ENCODE measurements around the gene ARHGEF26.

The ARHGEF26 gene

DNA sequence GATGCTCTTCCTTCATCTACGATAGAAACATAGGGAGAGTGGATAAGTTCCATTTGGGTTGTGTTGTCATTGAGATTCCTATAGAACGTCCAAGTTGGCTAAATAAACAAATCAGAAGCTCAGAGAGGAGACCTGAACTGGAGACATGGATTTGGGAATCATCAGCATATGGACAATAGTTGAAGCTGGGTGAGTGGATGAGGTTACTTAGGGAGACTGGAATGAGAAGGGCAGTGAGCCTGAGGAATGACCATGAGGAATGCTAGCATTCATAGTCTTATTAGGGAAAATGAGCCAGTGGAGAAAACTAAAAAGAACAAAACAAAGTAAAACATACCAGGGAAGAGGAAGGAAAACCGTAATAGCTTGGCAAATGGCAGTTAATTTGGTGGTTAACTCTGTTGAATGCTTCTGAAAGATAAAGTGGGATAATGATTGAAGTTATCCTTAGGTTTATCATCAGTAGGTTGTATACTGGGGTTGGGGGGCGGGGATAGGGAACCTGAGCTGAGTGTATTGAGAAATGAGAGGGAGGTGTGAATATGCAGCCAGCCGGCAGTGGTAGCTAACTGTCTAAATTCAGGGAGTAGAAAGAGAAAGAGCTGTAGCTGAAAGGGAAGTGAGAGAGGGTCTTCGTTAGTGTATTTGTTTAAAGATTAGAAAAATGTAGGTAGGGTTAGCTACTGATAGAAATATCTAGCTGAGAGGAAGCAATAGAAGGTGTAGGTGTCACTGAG is 74.6 kb downstream of the ARHGEF26 start:
- Histone ChIP-seq H2AFZ (ENCODE audit: low read length) (no peak overlapping the region), H3F3A (ENCODE audit: insufficient read depth, low read length) (no peaks in the 10 kb centered on the region), H3K36me3 (ENCODE audit: insufficient read depth, low read length) (no peaks in the 10 kb centered on the region), H3K9me3 (ENCODE audit: low read length) (no peaks in the 10 kb centered on the region), H3K4me2 (ENCODE audit: low read length) (no peak overlapping the region), H3K27me3 (ENCODE audit: insufficient read depth, low read length) (no peaks in the 10 kb centered on the region), H3K27ac (ENCODE audit: low read depth, low read length, poor library complexity, severe bottlenecking) (no peak overlapping the region), H3K4me3 (ENCODE audit: low read depth, low read length, poor library complexity, severe bottlenecking) (no peak overlapping the region), H3K9ac (ENCODE audit: low read length) (no peak overlapping the region), H3K9me2 (ENCODE audit: low read depth, low read length) (no peaks in the 10 kb centered on the region), H3K79me2 (ENCODE audit: insufficient read depth, low read length) (no peaks in the 10 kb centered on the region), H4K20me1 (ENCODE audit: insufficient read depth, low read length) (no peaks in the 10 kb centered on the region), H3K4me1 (ENCODE audit: insufficient read depth, low read length, severe bottlenecking) (no peaks in the 10 kb centered on the region)
- no peak for TF ChIP-seq EZH2 (IDR thresholded peaks at IDR 0.05; ENCODE audit: borderline replicate concordance, low read length)
- TF ChIP-seq, protein P1, sequence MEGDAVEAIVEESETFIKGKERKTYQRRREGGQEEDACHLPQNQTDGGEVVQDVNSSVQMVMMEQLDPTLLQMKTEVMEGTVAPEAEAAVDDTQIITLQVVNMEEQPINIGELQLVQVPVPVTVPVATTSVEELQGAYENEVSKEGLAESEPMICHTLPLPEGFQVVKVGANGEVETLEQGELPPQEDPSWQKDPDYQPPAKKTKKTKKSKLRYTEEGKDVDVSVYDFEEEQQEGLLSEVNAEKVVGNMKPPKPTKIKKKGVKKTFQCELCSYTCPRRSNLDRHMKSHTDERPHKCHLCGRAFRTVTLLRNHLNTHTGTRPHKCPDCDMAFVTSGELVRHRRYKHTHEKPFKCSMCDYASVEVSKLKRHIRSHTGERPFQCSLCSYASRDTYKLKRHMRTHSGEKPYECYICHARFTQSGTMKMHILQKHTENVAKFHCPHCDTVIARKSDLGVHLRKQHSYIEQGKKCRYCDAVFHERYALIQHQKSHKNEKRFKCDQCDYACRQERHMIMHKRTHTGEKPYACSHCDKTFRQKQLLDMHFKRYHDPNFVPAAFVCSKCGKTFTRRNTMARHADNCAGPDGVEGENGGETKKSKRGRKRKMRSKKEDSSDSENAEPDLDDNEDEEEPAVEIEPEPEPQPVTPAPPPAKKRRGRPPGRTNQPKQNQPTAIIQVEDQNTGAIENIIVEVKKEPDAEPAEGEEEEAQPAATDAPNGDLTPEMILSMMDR (IDR thresholded peaks at IDR 0.05; ENCODE audit: low read length), result no peak

DNA sequence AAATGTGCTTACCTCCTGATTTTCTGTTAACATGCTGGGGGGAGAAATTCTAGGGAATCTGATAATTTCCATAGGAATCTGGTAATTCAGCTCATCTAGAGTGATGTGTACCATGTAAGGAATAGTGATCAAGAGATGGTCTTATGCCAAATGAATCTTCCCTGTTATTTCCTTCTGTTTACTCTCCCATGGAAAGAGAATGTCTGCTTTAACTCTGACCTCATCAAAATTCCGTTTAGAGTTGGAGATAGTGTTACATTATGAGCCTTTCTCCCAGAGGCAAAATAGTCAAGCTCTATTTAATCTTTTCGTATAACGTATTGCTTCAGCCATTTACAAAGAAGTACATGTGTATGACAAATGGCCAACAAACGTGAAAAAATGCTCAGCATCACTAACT is 76.6 kb downstream of the ARHGEF26 start:
- no peaks in the 10 kb centered on the region for H3F3A ChIP-seq (ENCODE audit: insufficient read depth, low read length)
- H3K79me2 ChIP-seq (ENCODE audit: insufficient read depth, low read length), result no peaks in the 10 kb centered on the region
- H3K4me3 ChIP-seq (ENCODE audit: low read depth, low read length, poor library complexity, severe bottlenecking), result no peak overlapping the region
- no peaks in the 10 kb centered on the region for H3K9me2 ChIP-seq (ENCODE audit: low read depth, low read length)
- no peak overlapping the region for H2AFZ ChIP-seq (ENCODE audit: low read length)
- H3K9me3 ChIP-seq (ENCODE audit: low read length), result no peaks in the 10 kb centered on the region
- no peak overlapping the region for H3K27ac ChIP-seq (ENCODE audit: low read depth, low read length, poor library complexity, severe bottlenecking)
- no peaks in the 10 kb centered on the region for H3K27me3 ChIP-seq (ENCODE audit: insufficient read depth, low read length)
- H3K4me1 ChIP-seq (ENCODE audit: insufficient read depth, low read length, severe bottlenecking), result no peaks in the 10 kb centered on the region
- H3K9ac ChIP-seq (ENCODE audit: low read length), result no peak overlapping the region
- H3K4me2 ChIP-seq (ENCODE audit: low read length), result no peak overlapping the region
- no peaks in the 10 kb centered on the region for H3K36me3 ChIP-seq (ENCODE audit: insufficient read depth, low read length)
- TF ChIP-seq EZH2 (IDR thresholded peaks at IDR 0.05; ENCODE audit: borderline replicate concordance, low read length), result no peak
- TF ChIP-seq, protein P1 (IDR thresholded peaks at IDR 0.05; ENCODE audit: low read length), result no peak
- H4K20me1 ChIP-seq (ENCODE audit: insufficient read depth, low read length), result no peaks in the 10 kb centered on the region

DNA sequence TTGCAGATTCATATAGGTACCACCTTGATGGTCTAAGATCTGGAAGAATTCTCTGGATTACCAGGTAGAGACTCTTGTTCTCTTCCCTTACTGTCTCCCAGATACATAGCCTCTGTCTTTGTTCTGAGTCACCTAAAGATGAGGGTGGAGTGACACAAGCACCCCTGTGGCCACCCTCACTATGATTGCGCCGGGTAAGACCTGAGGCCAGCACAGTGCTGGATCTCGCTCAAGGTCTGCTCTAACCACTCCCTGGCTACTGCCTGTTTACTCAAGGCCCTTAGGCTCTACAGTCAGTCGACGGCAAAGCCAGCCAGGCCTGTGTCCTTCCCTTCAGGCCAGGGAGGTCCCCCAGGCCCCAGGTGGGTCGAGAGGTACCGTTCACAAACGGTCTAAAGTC is 88.3 kb downstream of the ARHGEF26 start:
- Histone ChIP-seq H3K9me2 (ENCODE audit: low read depth, low read length) (no peaks in the 10 kb centered on the region), H3K9ac (ENCODE audit: low read length) (no peak overlapping the region), H3K27me3 (ENCODE audit: insufficient read depth, low read length) (no peaks in the 10 kb centered on the region), H3F3A (ENCODE audit: insufficient read depth, low read length) (no peaks in the 10 kb centered on the region), H2AFZ (ENCODE audit: low read length) (no peak overlapping the region), H3K36me3 (ENCODE audit: insufficient read depth, low read length) (no peaks in the 10 kb centered on the region), H3K9me3 (ENCODE audit: low read length) (no peaks in the 10 kb centered on the region), H3K27ac (ENCODE audit: low read depth, low read length, poor library complexity, severe bottlenecking) (no peak overlapping the region), H3K4me3 (ENCODE audit: low read depth, low read length, poor library complexity, severe bottlenecking) (no peak overlapping the region), H3K79me2 (ENCODE audit: insufficient read depth, low read length) (no peaks in the 10 kb centered on the region), H3K4me1 (ENCODE audit: insufficient read depth, low read length, severe bottlenecking) (no peaks in the 10 kb centered on the region), H4K20me1 (ENCODE audit: insufficient read depth, low read length) (no peaks in the 10 kb centered on the region), H3K4me2 (ENCODE audit: low read length) (no peak overlapping the region)
- TF ChIP-seq EZH2 (IDR thresholded peaks at IDR 0.05; ENCODE audit: borderline replicate concordance, low read length), result no peak
- TF ChIP-seq, protein P1 (IDR thresholded peaks at IDR 0.05; ENCODE audit: low read length), result no peak

All from OCI-LY1 (cell line).